Urothelium cell line (cell line): ENCODE data around the gene BICRA.
"Not testable (repeated sequence)": the region's sequence is repeated elsewhere in the genome, so short reads cannot be mapped to it uniquely, and the experiment has no call there.

Experiments used
- DNase-seq: peaks from one replicate; pipeline ENCODE4 v3.0.0; 2011; ENCODE audit warnings: low spot score, mixed read lengths
- FAIRE-seq: peaks from 2 replicates; lab custom pipeline; 2011; peaks lifted over from hg19 to GRCh38; lab: Jason Lieb, UNC

The BICRA gene

GRCh38 chr19:47704656-47705055 lies 95.7 kb downstream of the BICRA start:
- FAIRE-seq (no peak), DNase-seq (no peak)

DNA sequence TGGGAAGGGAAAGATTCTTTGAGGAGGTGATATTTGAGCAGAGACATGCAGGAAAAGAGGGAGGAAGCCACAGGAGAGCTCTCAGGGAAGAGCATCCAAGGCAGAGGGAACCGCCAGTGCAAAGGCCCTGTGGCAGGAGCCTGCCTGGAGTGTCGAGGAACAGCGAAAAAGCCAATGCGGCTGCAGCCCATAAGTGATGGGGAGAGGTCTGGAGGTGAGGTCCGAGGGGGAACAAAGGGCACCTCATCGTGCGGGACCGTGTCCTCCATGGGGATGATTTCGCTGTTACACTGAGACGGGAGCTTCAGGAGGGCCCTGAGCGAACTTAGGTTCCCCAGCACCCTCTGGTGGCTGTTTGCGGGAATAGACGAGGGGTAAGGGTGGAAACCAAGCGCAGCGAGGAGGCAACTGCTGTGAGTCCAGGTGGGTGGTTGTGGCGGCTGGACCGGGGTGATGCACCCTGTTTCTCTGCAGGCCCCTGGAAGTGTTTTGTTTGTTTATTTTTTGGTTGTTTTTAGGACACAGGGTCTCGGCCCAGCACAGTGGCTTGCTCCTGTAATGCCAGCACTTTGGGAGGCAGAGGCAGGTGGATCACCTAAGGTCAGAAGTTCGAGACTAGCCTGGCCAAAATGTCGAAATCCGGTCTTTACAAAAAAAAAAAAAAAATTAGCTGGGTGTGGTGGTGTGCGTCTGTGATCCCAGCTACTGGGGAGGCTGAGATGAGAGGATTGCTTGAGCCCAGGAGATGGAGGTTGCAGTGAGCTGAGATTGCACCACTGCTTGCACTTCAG lies 98.4 kb downstream of the BICRA start:
- FAIRE-seq (peak; percentile 17), DNase-seq (peak; percentile 68)

DNA sequence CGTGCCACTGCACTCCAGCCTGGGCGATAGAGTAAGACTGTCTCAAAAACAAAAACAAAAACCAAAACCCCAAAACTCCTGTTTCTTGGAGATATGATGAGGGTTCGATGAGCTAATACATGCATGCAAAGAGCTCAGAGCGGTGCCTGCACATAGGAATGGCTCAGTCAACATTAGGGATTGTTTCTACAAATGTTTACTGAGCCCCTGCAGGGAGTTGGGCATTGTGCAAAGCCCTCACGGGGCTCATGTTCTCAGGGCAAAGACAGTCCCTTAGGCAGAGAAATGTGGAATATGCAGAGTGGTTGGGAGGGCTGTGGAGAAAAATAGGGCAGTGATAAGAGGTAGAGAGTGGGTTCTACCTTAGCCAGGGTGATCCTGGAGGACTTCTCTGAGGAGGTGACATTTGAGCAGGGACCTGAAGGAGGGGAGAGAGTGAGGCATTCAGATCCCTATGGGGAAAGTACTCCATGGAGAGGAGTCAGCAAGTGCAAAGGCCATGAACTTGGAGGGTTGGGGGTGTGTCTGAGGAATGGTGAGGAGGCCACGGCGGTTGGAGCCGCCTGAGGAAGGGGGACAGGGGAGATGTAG lies 102.8 kb downstream of the BICRA start:
- FAIRE-seq (no peak), DNase-seq (no peak)

DNA sequence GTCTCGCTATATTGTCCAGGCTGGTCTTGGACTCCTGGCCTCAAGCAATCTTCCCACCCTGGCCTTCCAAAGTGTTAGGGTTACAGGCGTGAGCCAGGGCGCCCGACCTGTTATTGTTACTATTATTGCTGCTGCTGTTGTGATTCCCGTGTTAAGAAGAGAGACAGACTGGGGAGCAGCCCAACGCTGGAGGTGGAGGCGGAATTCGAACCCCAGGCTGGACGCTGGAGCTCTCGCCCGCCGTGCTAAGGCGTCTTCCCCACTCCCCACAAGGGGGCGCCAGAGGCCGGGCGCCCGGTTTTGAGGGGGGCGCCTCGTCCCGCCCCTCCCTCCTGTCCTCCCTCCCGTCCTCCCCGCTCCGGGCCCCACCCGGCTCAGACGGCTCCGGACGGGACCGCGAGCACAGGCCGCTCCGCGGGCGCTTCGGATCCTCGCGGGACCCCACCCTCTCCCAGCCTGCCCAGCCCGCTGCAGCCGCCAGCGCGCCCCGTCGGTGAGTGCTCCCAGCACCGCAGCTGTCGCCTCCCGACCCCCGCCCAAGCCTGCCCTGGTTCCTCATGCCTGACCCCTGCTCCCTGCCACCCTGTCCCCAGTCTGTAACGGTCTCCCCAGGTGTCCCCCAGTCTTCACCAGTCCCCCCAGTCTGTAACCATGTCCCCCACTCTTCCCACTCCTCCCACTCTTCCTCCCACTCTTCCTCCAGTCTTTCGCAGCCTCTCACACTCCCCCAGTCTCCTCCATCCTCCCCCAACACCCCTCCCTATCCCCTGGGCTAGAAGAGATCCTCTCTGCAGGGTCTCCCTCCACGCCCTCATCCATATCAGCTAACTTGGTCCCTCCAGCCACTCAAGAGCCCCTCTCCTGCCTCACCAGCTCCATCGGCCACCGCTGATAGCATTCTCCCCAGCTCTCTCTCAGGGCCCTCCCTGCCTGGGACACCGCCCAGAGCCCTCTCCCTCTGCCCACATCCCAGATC lies 104.4 kb downstream of the BICRA start, which contains the start of gene EHD2:
Gene EHD2, plus strand, starts transcription at position 377 of the 976 bp plus-strand sequence. CDS start 3,191 bp downstream, outside the sequence.
- DNase-seq (peak; percentile 82), FAIRE-seq (no peak)

GRCh38 chr19:47714339-47714738 lies 105.4 kb downstream of the BICRA start:
- FAIRE-seq (no peak), DNase-seq (no peak)

GRCh38 chr19:47714855-47715254 lies 105.9 kb downstream of the BICRA start:
- FAIRE-seq = not testable (repeated sequence)

DNA sequence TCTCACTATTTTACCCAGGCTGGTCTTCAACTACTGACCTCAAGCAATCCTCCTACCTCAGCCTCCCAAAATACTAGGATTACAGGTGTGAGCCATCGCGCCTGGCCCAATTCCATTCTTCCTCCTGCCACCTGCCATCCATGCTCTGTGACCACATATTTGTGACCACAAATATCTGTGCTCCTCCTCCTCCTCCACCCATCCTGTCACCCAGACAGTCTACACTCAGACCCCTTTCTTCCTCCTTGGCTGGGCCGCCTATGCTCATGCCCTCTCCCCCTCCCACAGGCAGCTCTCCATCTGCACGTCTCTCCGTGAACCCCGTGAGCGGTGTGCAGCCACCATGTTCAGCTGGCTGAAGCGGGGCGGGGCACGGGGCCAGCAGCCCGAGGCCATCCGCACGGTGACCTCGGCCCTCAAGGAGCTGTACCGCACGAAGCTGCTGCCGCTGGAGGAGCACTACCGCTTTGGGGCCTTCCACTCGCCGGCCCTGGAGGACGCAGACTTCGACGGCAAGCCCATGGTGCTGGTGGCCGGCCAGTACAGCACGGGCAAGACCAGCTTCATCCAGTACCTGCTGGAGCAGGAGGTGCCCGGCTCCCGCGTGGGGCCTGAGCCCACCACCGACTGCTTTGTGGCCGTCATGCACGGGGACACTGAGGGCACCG lies 107.5 kb downstream of the BICRA start:
- DNase-seq = no peak
- peak; percentile 84 for FAIRE-seq

More at GRCh38 chr19:47714855-47715254, 105.9 kb downstream of the BICRA start:
- not testable (repeated sequence) for DNase-seq

- not testable (repeated sequence) for DNase-seq
- FAIRE-seq = peak; percentile 27
Observed at GRCh38 chr19:47718415-47719046, 109.6 kb downstream of the BICRA start.

DNA sequence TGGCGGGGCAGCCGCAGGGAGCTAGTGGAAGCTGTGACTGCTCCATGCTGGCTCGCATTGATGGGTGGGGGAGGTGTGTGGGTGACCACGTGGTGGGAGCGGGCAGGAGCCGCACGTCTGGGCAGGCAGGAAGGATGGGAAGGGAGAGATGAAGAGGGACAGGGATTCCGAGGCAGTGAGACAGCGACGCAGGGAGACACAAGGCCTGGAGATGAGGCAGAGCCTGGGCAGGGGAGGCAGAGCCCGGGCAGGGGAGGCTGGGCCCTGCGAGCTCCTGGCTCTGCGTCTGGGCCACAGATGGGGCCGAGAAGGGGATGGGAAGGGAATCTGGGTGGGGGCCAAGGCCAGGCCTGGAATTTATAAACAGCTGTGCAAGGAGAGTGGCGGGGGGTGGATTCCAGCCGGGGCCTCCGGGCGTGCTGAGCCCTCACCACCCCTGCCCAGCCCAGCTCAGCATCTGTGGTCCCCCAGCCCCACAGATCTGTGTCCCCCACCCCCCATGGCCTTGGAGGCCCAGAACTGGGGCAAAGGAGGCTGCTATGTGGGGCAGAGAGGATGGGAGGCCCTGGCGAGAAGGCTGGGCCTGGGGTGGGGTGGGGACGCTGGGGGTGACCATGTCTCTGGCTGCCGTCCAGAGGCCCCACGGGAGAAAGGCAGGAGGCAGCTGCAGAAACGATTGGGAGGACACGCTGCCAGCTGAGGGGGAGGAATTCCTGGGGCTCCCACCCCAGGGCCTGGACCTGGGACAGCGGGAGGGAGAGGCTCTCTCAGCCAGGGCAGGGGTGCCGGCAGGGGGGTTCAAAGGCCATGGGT lies 110.3 kb downstream of the BICRA start:
- FAIRE-seq = peak; percentile 95
- peak; percentile 91 for DNase-seq

DNA sequence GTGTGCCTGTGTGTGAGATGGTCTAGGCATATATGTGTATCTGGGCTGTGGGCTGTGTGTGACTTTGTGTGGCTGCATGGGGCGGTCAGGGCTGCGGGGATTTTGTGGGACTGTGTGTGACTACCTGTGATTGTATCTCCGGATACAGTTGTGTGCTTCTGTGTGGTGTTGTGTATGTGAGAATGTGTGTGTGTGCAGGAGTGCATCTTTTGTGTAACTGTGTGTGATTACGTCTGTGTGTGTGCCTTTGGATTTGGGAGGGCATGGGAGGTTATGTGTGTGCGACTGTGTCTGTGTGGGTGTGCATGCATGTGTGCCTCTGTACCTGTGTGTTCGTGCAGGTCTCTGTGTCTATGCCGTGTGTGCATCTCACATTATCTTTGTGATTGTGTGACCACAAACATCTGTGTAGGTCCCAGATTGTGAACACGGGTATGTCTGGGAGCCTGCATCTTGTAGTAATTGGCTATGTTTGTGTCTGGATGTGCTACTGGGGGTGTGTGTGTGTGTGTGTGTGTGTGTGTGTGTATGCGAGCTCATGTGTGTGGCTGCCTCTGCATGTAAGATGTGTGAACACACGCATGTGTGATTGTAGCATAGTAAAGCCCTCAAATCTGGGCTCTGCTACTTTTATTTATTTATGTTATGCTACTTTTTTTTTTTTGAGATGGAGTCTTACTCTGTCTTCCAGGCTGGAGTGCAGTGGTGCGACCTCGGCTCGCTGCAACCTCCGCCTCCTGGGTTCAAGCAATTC lies 111.9 kb downstream of the BICRA start:
- FAIRE-seq (peak; percentile 35), DNase-seq (no peak)

DNA sequence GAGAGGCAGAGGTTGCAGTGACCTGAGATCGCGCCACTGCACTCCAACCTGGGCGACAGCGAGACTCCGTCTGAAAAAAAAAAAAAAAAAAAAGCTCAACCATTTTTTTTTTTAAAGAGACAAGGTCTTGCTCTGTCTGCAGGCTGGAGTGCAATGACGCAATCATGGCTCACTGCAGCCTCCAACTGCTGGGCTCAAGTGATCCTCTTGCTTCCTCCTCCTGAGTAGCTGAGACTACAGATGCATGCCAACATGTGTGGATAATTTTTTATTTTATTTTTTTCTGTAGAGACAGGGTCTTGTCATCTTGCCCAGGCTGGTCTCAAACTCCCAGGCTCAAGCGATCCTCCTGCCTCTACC lies 114.6 kb downstream of the BICRA start:
- DNase-seq (no peak), FAIRE-seq (no peak)

- DNase-seq (no peak), FAIRE-seq (no peak)
Observed at GRCh38 chr19:47725759-47726401, 116.9 kb downstream of the BICRA start.

DNA sequence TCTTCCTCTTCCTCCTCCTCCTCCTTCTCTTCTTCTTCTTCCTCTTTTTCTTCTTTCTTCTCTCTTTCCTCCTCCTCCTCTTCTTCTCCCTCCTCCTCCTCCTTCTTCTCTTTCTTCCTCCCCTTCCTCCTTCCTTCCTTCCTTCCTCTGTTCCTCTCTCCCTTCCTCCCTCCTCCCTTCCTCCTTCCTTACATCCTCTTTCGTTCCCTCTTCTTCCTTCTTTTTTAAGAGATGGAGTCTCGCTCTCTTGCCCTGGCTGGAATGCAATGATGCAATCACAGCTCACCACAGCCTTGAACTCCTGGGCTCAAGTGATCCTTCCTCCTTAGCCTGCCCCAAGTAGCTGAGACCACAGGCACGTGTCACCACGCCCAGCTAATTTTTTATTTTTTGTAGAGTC lies 117.5 kb downstream of the BICRA start:
- DNase-seq = no peak
- no peak for FAIRE-seq

- DNase-seq, FAIRE-seq: not testable (repeated sequence)
Observed at GRCh38 chr19:47728295-47728694, 119.4 kb downstream of the BICRA start.

- DNase-seq (peak; percentile 91), FAIRE-seq (no peak)
Observed at GRCh38 chr19:47729468-47729798, 120.5 kb downstream of the BICRA start.

DNA sequence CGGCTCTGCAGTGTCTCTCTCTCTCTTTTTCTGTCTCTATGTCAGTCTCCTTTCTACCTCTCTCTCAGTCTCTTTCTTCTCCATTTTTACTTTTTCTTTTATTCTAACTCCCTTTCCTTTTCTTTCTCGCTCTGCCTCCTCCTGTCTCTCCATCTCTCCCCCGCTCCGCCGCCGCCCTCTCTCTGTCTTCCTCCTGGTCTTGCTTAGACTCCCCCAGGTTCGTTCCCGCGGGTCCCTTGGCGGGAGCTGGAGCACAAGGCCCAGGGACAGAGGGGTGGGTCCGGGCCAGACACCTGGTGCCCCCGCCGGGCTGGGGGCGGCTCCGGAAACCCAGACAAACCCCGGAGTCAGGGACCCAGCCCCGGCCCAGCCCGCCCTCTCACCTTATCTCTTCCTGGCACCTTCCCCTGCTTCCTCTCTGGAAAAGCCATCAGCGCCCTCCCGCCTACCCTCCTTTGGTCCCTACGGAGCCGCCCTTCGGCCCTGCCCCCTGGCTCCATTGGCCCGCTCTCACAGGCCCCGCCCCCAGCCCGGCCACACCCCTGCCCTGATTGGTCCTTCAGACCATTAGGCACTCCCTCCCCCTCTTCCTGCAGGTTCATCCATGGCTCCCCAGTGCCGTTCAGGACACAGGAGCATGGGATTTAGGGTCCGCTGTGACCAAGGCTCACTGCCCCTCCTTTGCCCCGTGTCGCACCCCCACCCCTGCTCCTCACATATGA lies 121.0 kb downstream of the BICRA start:
- DNase-seq (peak; percentile 90), FAIRE-seq (no peak)

GRCh38 chr19:47730521-47730889 lies 121.6 kb downstream of the BICRA start:
- no peak for DNase-seq
- FAIRE-seq = no peak

DNA sequence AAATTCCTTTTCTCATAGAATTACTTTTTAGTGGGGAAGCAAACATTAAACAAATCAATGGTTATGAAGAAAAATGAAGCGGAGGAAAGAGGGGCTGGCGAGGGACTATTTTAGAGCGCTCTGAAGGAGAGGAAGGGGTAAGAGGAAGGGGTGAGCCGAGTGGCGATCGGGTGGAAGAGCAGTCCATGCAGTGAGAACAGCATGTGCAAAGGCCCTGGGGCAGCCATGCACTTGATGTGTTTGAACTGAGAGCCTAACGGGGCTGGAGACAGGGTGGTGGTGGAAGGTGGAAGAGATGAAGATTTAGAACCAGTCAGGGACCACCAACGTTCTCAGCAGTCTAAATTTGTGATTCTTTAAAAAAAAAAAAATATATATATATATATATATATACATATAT lies 122.0 kb downstream of the BICRA start:
- no peak for FAIRE-seq
- DNase-seq = no peak
